22Rv1 (cell line): Measurements from ENCODE around the gene NASP.

Experiments used
- ZFX ChIP-seq: fragments of 450-650 bp; IDR thresholded peaks from 2 replicates; pipeline ENCODE4 v1.6.1; 2017; ENCODE audit warnings: antibody characterized with exemption, borderline replicate concordance
- TF ChIP-seq, protein P1 (sequence below): fragments of 450-650 bp; IDR thresholded peaks from 2 replicates; pipeline ENCODE4 v1.5.1; 2017; ENCODE audit warnings: mild to moderate bottlenecking

DNA sequence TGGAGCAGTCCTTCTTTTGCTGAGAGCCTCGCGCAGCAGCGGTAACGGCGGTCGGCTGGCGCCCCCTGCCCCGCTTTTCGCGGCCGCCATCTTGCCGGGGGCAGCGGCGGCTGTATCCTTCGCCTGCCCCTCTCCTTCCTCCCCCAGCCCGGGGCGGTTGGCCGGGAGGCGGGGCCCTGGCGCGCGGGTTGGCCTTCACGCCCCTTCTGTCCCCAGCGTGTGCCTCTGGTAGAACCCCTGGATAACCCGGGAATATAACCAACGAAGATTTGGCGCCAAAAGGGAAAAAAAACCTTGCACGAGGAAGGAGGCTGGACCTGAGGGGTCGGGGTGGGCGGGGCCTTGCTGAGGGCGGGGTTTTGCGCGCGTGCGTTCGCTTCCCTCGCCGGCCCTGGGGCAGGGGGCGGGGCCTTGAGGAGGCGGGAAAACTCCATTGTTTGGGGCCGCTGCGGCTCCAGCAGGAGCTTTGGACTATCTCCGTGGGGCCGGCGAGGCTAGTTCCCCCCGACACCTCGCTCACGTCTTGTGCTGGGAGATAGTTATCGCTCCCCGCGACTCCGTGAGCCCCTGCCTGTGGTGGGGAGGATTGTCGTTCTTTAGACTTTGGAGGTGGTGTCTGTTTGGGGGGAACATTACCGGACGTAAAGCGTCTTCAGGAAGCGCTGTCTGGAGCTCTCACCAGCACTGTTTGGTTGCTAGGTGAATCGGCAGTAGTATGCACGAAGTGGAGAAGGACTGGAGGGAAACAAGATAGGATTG lies 689 bp downstream of the NASP start:
- TF ChIP-seq, protein P1, sequence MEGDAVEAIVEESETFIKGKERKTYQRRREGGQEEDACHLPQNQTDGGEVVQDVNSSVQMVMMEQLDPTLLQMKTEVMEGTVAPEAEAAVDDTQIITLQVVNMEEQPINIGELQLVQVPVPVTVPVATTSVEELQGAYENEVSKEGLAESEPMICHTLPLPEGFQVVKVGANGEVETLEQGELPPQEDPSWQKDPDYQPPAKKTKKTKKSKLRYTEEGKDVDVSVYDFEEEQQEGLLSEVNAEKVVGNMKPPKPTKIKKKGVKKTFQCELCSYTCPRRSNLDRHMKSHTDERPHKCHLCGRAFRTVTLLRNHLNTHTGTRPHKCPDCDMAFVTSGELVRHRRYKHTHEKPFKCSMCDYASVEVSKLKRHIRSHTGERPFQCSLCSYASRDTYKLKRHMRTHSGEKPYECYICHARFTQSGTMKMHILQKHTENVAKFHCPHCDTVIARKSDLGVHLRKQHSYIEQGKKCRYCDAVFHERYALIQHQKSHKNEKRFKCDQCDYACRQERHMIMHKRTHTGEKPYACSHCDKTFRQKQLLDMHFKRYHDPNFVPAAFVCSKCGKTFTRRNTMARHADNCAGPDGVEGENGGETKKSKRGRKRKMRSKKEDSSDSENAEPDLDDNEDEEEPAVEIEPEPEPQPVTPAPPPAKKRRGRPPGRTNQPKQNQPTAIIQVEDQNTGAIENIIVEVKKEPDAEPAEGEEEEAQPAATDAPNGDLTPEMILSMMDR = peak; percentile 33; the same call in 1 of the 2 replicates
- no peak for TF ChIP-seq ZFX
